Transverse colon (tissue), 4 donors: ENCODE data around the gene CNTNAP2.

Experiments used
- EP300 ChIP-seq: sonication (generic); formaldehyde crosslinking; IDR thresholded peaks from one replicate; pipeline ENCODE4 v1.6.1; 2017; ENCODE audit warnings: antibody characterized with exemption, low read depth
- POLR2A ChIP-seq: fragments of 450-650 bp; IDR thresholded peaks from one replicate; pipeline ENCODE4 v1.6.1; 2016; ENCODE audit warnings: antibody characterized with exemption, mild to moderate bottlenecking, moderate library complexity
- POLR2AphosphoS5 ChIP-seq, 3 donors: sonication (generic); formaldehyde crosslinking; IDR thresholded peaks; one replicate each; pipeline ENCODE4 v1.6.1; 2016; ENCODE audit warnings: antibody characterized with exemption in 3 of 3
- TF ChIP-seq, protein P1 (sequence below), 5 experiments: fragments of 200-600 bp in 3 of 5; fragments of 450-650 bp in 2 of 5; sonication (generic) in 3 of 5; IDR thresholded peaks; 1 replicate in 2 of 5; 2 replicates in 3 of 5; pipeline ENCODE4 v1.5.1; 2016 to 2017; ENCODE audit warnings: antibody characterized with exemption in 5 of 5, inconsistent platforms in 3 of 5, mild to moderate bottlenecking in 2 of 5, moderate library complexity in 1 of 5

DNA sequence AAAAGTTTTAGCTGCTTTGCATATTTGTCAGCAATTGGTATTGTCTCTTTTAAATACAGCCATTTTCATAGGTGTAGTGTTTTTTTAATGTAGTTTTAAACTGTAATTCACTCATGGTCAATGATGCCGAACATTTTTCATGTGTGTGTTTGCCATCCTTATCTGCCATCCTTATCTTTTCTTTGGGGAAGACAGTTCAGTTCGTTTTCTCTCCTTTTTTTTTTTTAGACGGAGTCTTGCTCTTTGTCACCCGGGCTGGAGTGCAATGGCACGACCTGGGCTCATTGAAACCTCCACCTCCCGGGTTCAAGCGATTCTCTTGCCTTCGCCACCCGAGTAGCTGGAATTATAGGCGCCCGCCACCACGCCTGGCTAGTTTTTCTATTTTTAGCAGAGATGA, 545.3 kb downstream of the CNTNAP2 start:
- TF ChIP-seq, protein P1, sequence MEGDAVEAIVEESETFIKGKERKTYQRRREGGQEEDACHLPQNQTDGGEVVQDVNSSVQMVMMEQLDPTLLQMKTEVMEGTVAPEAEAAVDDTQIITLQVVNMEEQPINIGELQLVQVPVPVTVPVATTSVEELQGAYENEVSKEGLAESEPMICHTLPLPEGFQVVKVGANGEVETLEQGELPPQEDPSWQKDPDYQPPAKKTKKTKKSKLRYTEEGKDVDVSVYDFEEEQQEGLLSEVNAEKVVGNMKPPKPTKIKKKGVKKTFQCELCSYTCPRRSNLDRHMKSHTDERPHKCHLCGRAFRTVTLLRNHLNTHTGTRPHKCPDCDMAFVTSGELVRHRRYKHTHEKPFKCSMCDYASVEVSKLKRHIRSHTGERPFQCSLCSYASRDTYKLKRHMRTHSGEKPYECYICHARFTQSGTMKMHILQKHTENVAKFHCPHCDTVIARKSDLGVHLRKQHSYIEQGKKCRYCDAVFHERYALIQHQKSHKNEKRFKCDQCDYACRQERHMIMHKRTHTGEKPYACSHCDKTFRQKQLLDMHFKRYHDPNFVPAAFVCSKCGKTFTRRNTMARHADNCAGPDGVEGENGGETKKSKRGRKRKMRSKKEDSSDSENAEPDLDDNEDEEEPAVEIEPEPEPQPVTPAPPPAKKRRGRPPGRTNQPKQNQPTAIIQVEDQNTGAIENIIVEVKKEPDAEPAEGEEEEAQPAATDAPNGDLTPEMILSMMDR (IDR thresholded peaks at IDR 0.05) = no peak
- TF ChIP-seq POLR2A = no peak
- no peak for TF ChIP-seq POLR2AphosphoS5 (IDR thresholded peaks at IDR 0.05)
- TF ChIP-seq EP300 = no peak
